Skeletal muscle tissue (tissue), 4 donors: ENCODE data around the gene DMRT2. TPM values are rescaled to one million over a fixed set of nuclear protein-coding genes. Genes with fewer than 3 reads are reported as not detected.

Experiments
- H3K27ac ChIP-seq: one replicate; pipeline ENCODE4 v1.7.0; 2013; ENCODE audit warnings: mild to moderate bottlenecking, low read depth, low read length, inconsistent platforms
- H3K27me3 ChIP-seq, 3 donors: one replicate each; pipeline ENCODE4 v1.7.0; 2013; ENCODE audit warnings: low read length in 3 of 3; ENCODE audit not compliant: control insufficient read depth in 3 of 3, insufficient read depth in 3 of 3
- H3K36me3 ChIP-seq, 3 donors: one replicate each; pipeline ENCODE4 v1.7.0; 2013; ENCODE audit warnings: low read length in 3 of 3; ENCODE audit not compliant: control insufficient read depth in 3 of 3, insufficient read depth in 3 of 3
- H3K4me1 ChIP-seq, 3 donors: one replicate each; pipeline ENCODE4 v1.7.0; 2013; ENCODE audit warnings: low read length in 3 of 3, mild to moderate bottlenecking in 3 of 3; ENCODE audit not compliant: control insufficient read depth in 3 of 3, insufficient read depth in 3 of 3
- H3K4me3 ChIP-seq, 3 donors: one replicate each; pipeline ENCODE4 v1.7.0; 2013; ENCODE audit warnings: low read length in 3 of 3
- H3K9ac ChIP-seq, 3 donors: one replicate each; pipeline ENCODE4 v1.7.0; 2013; ENCODE audit warnings: low read length in 3 of 3, mild to moderate bottlenecking in 3 of 3, moderate library complexity in 2 of 3, low read depth in 1 of 3
- H3K9me3 ChIP-seq, 3 donors: one replicate each; pipeline ENCODE4 v1.7.0; 2013; ENCODE audit warnings: low read length in 3 of 3; ENCODE audit not compliant: control insufficient read depth in 3 of 3
- total RNA-seq: library from RNA; depleted of rRNA; stranded (reverse); fragments of >200 nt; gene quantifications from one replicate; pipeline ENCODE4 v1.2.3, GENCODE V29; 2014
- donor health status: Osteomylitis.

Gene DMRT2
- 23.5 TPM for total RNA-seq

DNA sequence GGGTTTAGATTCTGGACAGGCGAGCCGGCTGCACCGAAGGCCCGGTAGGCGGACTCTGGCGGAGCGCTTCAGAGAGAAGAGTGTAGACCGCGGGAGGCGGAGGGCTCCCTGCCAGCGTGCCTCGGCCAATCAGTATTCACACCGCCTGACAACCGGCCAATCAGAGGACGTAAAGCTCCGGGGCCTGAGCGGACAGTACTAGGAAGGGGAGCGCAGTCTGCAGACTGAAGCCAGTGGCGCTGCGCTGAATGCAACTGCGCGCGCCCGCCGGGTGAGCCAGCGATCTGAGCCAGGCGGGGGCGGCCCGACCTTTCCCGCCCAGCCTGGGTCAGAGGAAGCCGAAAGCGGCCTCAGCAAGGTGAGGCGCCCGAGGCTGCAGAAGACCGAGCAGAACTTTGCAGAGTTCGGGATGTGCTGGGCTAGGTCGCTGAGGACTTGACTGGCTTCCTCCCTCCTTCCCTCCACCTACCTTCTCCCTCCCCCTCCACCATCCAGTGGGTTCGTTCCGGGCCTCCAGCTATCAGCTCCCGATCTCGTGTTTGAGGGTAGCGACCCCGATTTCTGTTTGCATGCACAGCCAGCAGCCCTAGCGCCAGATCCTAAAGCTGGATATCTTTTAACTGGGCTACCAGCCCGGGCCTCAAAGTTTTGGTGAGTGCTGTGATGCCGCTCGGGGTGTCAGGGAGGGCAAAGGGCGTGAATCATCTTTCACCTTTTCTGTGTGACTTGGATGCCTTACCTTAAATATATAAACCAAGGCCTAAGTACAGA, at the start of gene DMRT2:
Gene DMRT2 (plus strand): TSS at position 233 of the 771 bp plus-strand sequence. CDS start 1,257 bp downstream, outside the sequence.
- H3K9me3 ChIP-seq = peaks cover 0 to 2% (median 0%) of the 10 kb centered on the region in 3 donors
- H3K36me3 ChIP-seq = no peaks in the 10 kb centered on the region
- peaks cover 25 to 48% (median 33%) of the 10 kb centered on the region in 3 donors for H3K4me1 ChIP-seq
- H3K9ac ChIP-seq = peak within 1 kb of the TSS; percentile 40 to 66 (median 61)
- H3K4me3 ChIP-seq = peak within 1 kb of the TSS; percentile 71 to 77 (median 72)
- H3K27me3 ChIP-seq = peaks cover 43 to 69% (median 49%) of the 10 kb centered on the region in 3 donors
- H3K27ac ChIP-seq = peak within 1 kb of the TSS; percentile 70

DNA sequence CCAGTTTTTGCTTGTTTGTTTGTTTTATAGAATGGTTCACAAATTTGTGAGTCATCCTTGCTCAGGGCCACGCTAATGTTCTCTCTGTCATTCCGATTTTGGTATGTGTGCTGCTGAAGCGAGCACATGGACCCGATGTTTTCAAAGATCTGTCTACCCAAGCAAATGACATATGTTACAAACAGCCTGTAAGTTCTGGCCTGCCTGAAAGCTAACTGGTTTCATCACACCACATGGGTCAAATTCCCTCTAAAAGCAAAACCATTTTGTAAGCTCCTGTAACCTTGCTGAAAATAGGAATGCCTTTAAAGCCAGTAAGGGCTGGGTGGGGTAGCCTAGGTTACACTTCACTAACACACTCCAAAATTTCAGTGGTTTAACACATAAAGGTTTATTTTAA, 48.3 kb upstream of the DMRT2 start:
- no peaks in the 10 kb centered on the region for H3K4me1 ChIP-seq
- H3K9me3 ChIP-seq = no peaks in the 10 kb centered on the region
- peaks cover 0 to 3% (median 0%) of the 10 kb centered on the region in 3 donors for H3K27me3 ChIP-seq
- H3K36me3 ChIP-seq = no peaks in the 10 kb centered on the region
- H3K9ac ChIP-seq = no peak overlapping the region
- no peak overlapping the region for H3K4me3 ChIP-seq
- H3K27ac ChIP-seq = no peak overlapping the region

GRCh38 chr9:1002678-1003077, 47.5 kb upstream of the DMRT2 start:
- Histone ChIP-seq H3K4me3 (no peak overlapping the region), H3K9me3 (no peaks in the 10 kb centered on the region), H3K27ac (no peak overlapping the region), H3K9ac (no peak overlapping the region), H3K4me1 (no peaks in the 10 kb centered on the region), H3K36me3 (no peaks in the 10 kb centered on the region), H3K27me3 (peaks cover 0 to 3% (median 0%) of the 10 kb centered on the region in 3 donors)

- Histone ChIP-seq H3K9ac (no peak overlapping the region), H3K27me3 (peaks cover 0 to 5% (median 3%) of the 10 kb centered on the region in 3 donors), H3K4me3 (no peak overlapping the region), H3K4me1 (peaks cover 0 to 5% (median 2%) of the 10 kb centered on the region in 3 donors), H3K27ac (no peak overlapping the region), H3K9me3 (no peaks in the 10 kb centered on the region), H3K36me3 (no peaks in the 10 kb centered on the region)
These were observed 45.0 kb upstream of the DMRT2 start for GRCh38 chr9:1005043-1005667.

- no peak overlapping the region for H3K27ac ChIP-seq
- no peaks in the 10 kb centered on the region for H3K9me3 ChIP-seq
- H3K36me3 ChIP-seq = no peaks in the 10 kb centered on the region
- no peak overlapping the region for H3K9ac ChIP-seq
- peaks cover 0 to 5% (median 2%) of the 10 kb centered on the region in 3 donors for H3K4me1 ChIP-seq
- H3K27me3 ChIP-seq = peaks cover 0 to 5% (median 3%) of the 10 kb centered on the region in 3 donors
- no peak overlapping the region for H3K4me3 ChIP-seq
These were observed 42.8 kb upstream of the DMRT2 start for GRCh38 chr9:1007312-1007711.

DNA sequence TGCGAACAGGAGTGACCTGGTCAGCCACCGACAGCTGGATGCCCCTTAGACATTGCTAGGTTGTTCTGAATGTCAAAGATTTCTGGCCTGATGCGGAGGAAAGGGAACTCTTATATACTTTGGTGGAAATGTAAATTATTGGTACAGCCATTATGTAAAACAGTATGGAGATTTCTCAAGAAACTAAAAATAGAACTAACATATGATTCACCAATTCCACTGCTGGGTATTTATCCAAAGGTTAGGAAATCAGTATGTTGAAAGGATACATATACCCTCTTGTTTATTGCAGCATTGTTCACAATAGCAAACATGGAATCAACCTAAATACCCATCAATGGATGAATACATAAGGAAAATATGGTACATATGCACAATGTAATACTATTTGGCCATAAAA, 41.9 kb upstream of the DMRT2 start:
- Histone ChIP-seq H3K36me3 (no peaks in the 10 kb centered on the region), H3K27me3 (peaks cover 0 to 5% (median 3%) of the 10 kb centered on the region in 3 donors), H3K9me3 (no peaks in the 10 kb centered on the region), H3K4me3 (no peak overlapping the region), H3K4me1 (peaks cover 0 to 5% (median 2%) of the 10 kb centered on the region in 3 donors), H3K27ac (no peak overlapping the region), H3K9ac (no peak overlapping the region)

- Histone ChIP-seq H3K4me3 (no peak overlapping the region), H3K27ac (no peak overlapping the region), H3K4me1 (peaks cover 0 to 5% (median 2%) of the 10 kb centered on the region in 3 donors), H3K9ac (no peak overlapping the region), H3K9me3 (no peaks in the 10 kb centered on the region), H3K27me3 (peaks cover 0 to 5% (median 3%) of the 10 kb centered on the region in 3 donors), H3K36me3 (no peaks in the 10 kb centered on the region)
These were observed 41.0 kb upstream of the DMRT2 start for GRCh38 chr9:1009101-1009707.

- Histone ChIP-seq H3K27me3 (peaks cover 0 to 5% (median 0%) of the 10 kb centered on the region in 3 donors), H3K4me3 (no peak overlapping the region), H3K36me3 (no peaks in the 10 kb centered on the region), H3K9ac (no peak overlapping the region), H3K9me3 (no peaks in the 10 kb centered on the region), H3K4me1 (peaks cover 0 to 5% (median 2%) of the 10 kb centered on the region in 3 donors), H3K27ac (no peak overlapping the region)
These were observed 37.1 kb upstream of the DMRT2 start for GRCh38 chr9:1013021-1013420.

- no peak overlapping the region for H3K9ac ChIP-seq
- H3K27ac ChIP-seq = no peak overlapping the region
- H3K36me3 ChIP-seq = no peaks in the 10 kb centered on the region
- H3K4me1 ChIP-seq = peaks cover 0 to 2% (median 1%) of the 10 kb centered on the region in 3 donors
- peaks cover 0 to 3% (median 0%) of the 10 kb centered on the region in 3 donors for H3K27me3 ChIP-seq
- H3K9me3 ChIP-seq = no peaks in the 10 kb centered on the region
- H3K4me3 ChIP-seq = no peak overlapping the region
These were observed 35.9 kb upstream of the DMRT2 start for GRCh38 chr9:1014225-1014624.

GRCh38 chr9:1014640-1015039, 35.5 kb upstream of the DMRT2 start:
- Histone ChIP-seq H3K9ac (no peak overlapping the region), H3K9me3 (no peaks in the 10 kb centered on the region), H3K27me3 (no peaks in the 10 kb centered on the region), H3K27ac (no peak overlapping the region), H3K4me3 (no peak overlapping the region), H3K4me1 (no peaks in the 10 kb centered on the region), H3K36me3 (no peaks in the 10 kb centered on the region)
